ENCODE measurements around the gene C9orf85.
A peak's percentile ranks its signal among the peaks of the same experiment; 100 is the strongest.

DNA sequence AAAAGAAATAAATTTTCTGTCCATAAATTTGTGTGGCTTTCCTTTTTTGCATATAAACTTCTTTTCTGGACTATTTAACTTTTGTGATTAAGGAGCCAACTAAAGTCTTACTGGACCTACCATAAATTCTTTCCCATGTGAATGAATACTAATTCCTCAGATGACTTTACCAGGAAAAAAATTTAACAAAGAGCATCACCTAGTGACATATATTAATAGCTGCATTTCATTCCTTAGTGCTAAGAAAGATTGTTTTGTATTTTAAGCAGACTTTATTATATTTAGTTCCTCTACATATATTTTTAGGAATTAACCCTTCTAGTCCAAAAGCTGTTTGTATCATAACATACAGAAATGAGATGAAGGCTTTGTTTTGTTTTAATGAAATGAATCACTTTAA, 64.4 kb downstream of the C9orf85 start:
- no peak for TF ChIP-seq POLR2A (IDR thresholded peaks at IDR 0.05)
- TF ChIP-seq, protein P1, sequence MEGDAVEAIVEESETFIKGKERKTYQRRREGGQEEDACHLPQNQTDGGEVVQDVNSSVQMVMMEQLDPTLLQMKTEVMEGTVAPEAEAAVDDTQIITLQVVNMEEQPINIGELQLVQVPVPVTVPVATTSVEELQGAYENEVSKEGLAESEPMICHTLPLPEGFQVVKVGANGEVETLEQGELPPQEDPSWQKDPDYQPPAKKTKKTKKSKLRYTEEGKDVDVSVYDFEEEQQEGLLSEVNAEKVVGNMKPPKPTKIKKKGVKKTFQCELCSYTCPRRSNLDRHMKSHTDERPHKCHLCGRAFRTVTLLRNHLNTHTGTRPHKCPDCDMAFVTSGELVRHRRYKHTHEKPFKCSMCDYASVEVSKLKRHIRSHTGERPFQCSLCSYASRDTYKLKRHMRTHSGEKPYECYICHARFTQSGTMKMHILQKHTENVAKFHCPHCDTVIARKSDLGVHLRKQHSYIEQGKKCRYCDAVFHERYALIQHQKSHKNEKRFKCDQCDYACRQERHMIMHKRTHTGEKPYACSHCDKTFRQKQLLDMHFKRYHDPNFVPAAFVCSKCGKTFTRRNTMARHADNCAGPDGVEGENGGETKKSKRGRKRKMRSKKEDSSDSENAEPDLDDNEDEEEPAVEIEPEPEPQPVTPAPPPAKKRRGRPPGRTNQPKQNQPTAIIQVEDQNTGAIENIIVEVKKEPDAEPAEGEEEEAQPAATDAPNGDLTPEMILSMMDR (IDR thresholded peaks at IDR 0.05), result peak in 1 of 5 experiments; percentile 6
